Large intestine (tissue), 3 donors: Measurements from ENCODE around the gene CDIPT. TPM values are rescaled to one million over a fixed set of nuclear protein-coding genes. Genes with fewer than 3 reads are reported as not detected.

Source experiments
- DNase-seq, 2 donors: peaks; one replicate each; pipeline versions ENCODE4 v3.0.0 to v3.0.0-alpha.2; 2013
- H3K27ac ChIP-seq: one replicate; pipeline ENCODE4 v1.5.1; 2013; ENCODE audit warnings: low read length
- H3K27me3 ChIP-seq: 2 replicates; pipeline ENCODE4 v1.6.1; 2013; ENCODE audit warnings: low read length; ENCODE audit not compliant: control insufficient read depth, insufficient read depth
- H3K36me3 ChIP-seq: 2 replicates; pipeline ENCODE4 v1.6.1; 2013; ENCODE audit warnings: low read length; ENCODE audit not compliant: control insufficient read depth, insufficient read depth
- H3K4me1 ChIP-seq: one replicate; pipeline ENCODE4 v1.6.1; 2013; ENCODE audit warnings: low read length; ENCODE audit not compliant: control insufficient read depth, insufficient read depth
- H3K4me3 ChIP-seq: one replicate; pipeline ENCODE4 v1.5.1; 2013; ENCODE audit warnings: low read length
- H3K9me3 ChIP-seq: one replicate; pipeline ENCODE4 v1.6.1; 2013; ENCODE audit warnings: mild to moderate bottlenecking, low read depth, low read length, moderate library complexity; ENCODE audit not compliant: control insufficient read depth
- WGBS: methylation state at CpG from one replicate; pipeline ENCODE4 v1.1.5; 2013; ENCODE audit warnings: low lambda C conversion rate; ENCODE audit not compliant: insufficient coverage; 5-methylcytosine and 5-hydroxymethylcytosine counted together
- polyA plus RNA-seq: library from polyadenylated mRNA; unstranded; fragments of 120-200 nt; gene quantifications from one replicate; pipeline ENCODE4 v1.2.1, GENCODE V29; 2013

Gene CDIPT
- polyA plus RNA-seq, 1 donor = 68.7 TPM

DNA sequence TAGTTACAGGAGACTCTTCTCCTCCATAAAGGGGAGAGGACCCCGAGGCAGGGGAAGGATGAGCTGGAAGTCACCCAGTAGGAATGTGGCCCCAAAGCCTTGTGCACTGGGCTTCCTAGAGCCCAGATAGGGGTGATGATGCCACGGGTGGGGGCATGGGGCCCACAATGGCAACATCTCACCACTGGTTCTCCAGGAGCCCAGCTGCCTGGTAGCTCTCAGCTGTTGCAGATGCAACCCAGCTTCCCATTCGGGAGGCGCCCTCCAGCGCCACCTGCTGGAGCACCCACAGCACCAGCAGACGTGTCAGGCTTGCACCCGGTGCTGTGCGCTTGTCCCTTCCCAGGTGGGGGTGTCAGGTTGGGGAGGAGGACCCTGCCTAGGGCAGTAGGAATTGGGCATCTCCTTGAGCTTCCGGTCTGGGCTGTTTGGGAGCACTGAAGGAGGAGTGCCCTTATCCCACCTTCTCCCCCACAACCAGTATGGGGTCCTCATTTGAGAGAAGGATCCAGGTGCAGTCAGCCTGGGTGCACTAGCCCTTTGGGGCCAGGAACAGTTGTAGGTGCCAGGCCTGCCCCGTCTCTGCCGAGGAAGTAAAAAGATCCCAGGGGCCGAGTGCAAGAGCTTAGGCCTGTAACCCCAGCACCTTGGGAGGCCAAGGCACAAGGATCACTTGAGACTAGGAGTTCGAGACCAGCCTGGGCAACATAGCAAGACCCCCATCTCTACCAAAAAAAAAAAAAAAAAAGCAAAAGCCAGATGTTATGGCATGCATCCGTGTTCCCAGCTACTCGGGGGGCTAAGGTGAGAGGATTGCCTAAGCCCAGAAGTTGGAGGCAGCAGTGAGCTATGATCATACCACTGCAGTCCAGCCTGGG is 14.4 kb downstream of the CDIPT start:
- Histone ChIP-seq H3K4me3 (no peak overlapping the region), H3K27ac (no peak overlapping the region), H3K36me3 (peaks cover 40% of the 10 kb centered on the region), H3K9me3 (no peaks in the 10 kb centered on the region), H3K27me3 (no peaks in the 10 kb centered on the region), H3K4me1 (no peaks in the 10 kb centered on the region)
- no CpG with 5 or more reads among the region's 15 CpGs for WGBS
- peak; percentile 55 to 57 for DNase-seq

DNA sequence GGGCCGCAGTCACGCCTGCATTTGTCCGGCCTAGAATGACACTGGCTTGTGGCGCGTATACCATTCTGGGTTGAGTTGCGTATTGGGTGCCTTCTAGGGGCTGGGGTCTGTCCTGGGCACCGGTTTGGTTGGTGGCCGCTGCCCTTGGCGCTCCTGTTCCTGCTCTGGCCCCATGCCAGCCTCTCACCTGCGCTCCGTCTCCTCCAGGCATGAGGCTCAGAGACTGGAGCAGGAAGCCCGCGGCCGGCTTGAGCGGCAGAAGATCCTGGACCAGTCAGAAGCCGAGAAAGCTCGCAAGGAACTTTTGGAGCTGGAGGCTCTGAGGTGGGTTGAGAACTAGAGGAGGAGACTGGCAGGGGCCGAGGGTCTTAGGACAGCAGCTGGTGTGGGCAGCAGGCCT is 17.4 kb downstream of the CDIPT start:
- H3K27ac ChIP-seq = no peak overlapping the region
- H3K4me3 ChIP-seq = no peak overlapping the region
- no peaks in the 10 kb centered on the region for H3K4me1 ChIP-seq
- DNase-seq = no peak
- H3K36me3 ChIP-seq = peaks cover 64% of the 10 kb centered on the region
- no peaks in the 10 kb centered on the region for H3K9me3 ChIP-seq
- H3K27me3 ChIP-seq = no peaks in the 10 kb centered on the region
- no CpG with 5 or more reads among the region's 18 CpGs for WGBS

DNA sequence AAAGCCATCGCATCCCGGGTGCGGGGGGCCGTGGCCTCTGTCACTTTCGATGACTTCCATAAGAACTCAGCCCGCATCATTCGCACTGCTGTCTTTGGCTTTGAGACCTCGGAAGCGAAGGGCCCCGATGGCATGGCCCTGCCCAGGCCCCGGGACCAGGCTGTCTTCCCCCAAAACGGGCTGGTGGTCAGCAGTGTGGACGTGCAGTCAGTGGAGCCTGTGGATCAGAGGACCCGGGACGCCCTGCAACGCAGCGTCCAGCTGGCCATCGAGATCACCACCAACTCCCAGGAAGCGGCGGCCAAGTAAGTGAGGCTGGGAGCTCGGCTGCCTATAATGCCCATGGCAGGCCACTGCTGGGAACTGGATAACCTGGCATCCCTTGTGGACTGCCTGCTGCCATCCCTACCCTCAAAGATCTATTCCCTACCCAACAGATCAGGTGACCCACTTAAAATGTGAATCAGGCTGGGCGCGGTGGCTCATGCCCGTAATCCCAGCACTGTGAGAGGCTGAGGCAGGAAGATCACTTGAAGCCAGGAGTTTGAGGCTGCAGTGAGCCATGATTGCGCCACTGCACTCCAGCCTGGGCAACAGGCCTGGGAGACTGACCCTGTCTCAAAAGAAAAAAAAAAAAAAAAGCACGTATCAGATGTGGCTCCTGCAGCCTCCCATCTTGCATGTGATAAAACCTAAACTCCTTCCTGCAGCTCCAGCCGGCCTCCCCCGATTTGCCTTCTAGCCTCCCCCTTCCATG is 18.3 kb downstream of the CDIPT start:
- no peak for DNase-seq

DNA sequence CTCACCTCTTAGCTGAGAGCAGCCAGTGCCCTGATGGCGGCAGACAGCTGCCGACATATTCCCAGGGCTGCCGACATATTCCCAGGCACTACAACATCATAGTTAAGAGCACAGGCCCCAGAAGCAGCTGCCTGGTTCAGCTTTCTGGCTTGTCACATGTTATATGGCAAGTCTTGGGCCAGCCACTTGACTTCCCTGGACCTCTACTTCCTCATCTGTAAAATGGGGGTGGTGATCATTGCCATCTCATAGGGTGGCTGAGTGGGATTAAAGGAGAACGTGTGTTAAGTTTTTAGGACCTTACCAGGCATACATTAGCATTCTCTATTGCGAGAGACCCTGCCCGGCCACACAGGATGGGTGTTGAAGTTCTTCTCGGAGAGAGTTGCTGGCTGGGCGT is 19.1 kb downstream of the CDIPT start:
- Histone ChIP-seq H3K4me3 (no peak overlapping the region), H3K27ac (no peak overlapping the region), H3K36me3 (peaks cover 80% of the 10 kb centered on the region), H3K4me1 (no peaks in the 10 kb centered on the region), H3K27me3 (no peaks in the 10 kb centered on the region), H3K9me3 (no peaks in the 10 kb centered on the region)
- no peak for DNase-seq
- no CpG with 5 or more reads among the region's 8 CpGs for WGBS

More for the DNA sequence above, 18.3 kb downstream of the CDIPT start:
- H3K9me3 ChIP-seq = no peaks in the 10 kb centered on the region
- H3K27me3 ChIP-seq = no peaks in the 10 kb centered on the region
- no peak overlapping the region for H3K4me3 ChIP-seq
- no peak overlapping the region for H3K27ac ChIP-seq
- peaks cover 73% of the 10 kb centered on the region for H3K36me3 ChIP-seq
- WGBS = no CpG with 5 or more reads among the region's 28 CpGs
- no peaks in the 10 kb centered on the region for H3K4me1 ChIP-seq

DNA sequence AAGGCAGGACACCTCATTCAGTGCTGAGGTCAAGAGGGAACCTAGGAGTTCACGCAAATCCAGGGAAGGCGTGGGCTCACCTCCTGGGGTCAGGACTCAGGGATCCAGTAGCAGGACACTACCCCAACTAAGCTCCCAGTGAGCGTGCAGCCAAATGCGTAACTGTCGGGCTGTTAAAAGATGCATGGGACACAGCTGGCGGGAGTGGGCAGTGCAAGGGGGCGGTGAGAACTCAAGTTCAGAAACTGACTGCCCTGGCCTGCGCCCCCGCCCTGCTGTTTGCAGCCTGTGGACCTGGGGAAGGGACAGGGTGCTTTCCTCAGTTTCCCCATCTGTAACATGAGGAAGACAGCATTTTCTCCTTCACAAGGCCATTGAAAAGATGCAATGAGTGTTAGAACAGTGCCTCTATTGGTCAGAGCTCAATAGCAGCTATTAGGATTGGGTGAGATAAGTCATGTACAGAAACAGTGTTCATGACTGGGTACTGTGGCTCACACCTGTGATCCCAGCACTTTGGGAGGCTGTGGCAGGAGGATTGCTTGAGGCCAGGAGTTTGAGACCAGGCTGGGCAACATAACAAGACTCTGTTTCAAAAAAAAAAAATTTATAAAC is 20.2 kb downstream of the CDIPT start:
- Histone ChIP-seq H3K27me3 (no peaks in the 10 kb centered on the region), H3K36me3 (peaks cover 88% of the 10 kb centered on the region), H3K4me1 (no peaks in the 10 kb centered on the region), H3K9me3 (no peaks in the 10 kb centered on the region), H3K4me3 (no peak overlapping the region), H3K27ac (no peak overlapping the region)
- no peak for DNase-seq
- no CpG with 5 or more reads among the region's 9 CpGs for WGBS

DNA sequence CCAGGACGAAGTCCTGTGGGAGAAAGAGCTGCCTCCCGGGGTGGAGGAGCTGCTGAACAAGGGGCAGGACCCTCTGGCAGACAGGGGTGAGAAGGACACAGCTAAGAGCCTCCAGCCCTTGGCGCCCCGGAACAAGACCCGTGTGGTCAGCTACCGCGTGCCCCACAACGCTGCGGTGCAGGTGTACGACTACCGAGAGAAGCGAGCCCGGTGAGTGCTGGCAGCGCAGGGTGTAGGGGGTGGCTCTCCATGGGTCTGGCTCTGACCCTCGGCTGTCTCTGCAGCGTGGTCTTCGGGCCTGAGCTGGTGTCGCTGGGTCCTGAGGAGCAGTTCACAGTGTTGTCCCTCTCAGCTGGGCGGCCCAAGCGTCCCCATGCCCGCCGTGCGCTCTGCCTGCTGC is 21.4 kb downstream of the CDIPT start:
- no CpG with 5 or more reads among the region's 23 CpGs for WGBS
- no peak overlapping the region for H3K4me3 ChIP-seq
- peaks cover 86% of the 10 kb centered on the region for H3K36me3 ChIP-seq
- H3K4me1 ChIP-seq = no peaks in the 10 kb centered on the region
- DNase-seq = no peak
- H3K9me3 ChIP-seq = no peaks in the 10 kb centered on the region
- H3K27me3 ChIP-seq = no peaks in the 10 kb centered on the region
- no peak overlapping the region for H3K27ac ChIP-seq

DNA sequence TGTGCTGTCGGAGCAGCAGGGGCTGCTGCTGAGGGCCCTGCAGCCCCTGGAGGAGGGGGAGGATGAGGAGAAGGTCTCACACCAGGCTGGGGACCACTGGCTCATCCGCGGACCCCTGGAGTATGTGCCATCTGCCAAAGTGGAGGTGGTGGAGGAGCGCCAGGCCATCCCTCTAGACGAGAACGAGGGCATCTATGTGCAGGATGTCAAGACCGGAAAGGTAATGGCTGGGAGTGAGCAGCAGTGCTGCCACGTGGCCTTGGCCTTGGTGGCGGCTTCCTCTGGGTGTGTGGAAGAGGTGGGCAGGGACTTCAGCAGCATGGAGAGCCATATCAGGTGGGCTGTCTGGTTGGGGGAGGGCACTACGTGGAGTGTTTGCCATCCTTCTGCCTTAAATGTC is 22.8 kb downstream of the CDIPT start:
- peaks cover 84% of the 10 kb centered on the region for H3K36me3 ChIP-seq
- H3K27ac ChIP-seq = no peak overlapping the region
- no peaks in the 10 kb centered on the region for H3K9me3 ChIP-seq
- H3K4me3 ChIP-seq = no peak overlapping the region
- H3K27me3 ChIP-seq = no peaks in the 10 kb centered on the region
- no peaks in the 10 kb centered on the region for H3K4me1 ChIP-seq
- 80% methylated on average over 1 of the region's 10 CpGs for WGBS
- DNase-seq = no peak

DNA sequence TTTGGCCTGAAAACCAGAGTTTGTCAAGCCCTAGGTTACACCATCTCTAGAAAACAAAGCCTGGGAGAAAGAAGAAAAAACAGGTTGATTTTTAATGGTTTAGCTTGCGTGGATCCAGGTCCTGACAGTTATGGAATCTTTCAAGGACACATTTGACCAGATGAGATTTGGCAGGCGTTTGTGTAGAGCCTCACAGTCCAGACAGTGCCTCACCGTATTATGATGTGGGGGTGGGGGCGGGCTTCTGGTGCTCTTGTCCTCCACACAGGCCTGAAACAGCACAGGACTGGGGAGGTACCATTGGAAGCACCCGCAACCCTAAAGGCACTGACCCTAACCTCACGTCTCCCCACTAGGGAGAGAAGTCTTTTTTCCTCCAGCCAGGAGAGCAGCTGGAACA is 23.2 kb downstream of the CDIPT start:
- H3K4me1 ChIP-seq = no peaks in the 10 kb centered on the region
- no peak overlapping the region for H3K27ac ChIP-seq
- H3K4me3 ChIP-seq = no peak overlapping the region
- no CpG with 5 or more reads among the region's 6 CpGs for WGBS
- H3K9me3 ChIP-seq = no peaks in the 10 kb centered on the region
- no peaks in the 10 kb centered on the region for H3K27me3 ChIP-seq
- no peak for DNase-seq
- peaks cover 83% of the 10 kb centered on the region for H3K36me3 ChIP-seq

DNA sequence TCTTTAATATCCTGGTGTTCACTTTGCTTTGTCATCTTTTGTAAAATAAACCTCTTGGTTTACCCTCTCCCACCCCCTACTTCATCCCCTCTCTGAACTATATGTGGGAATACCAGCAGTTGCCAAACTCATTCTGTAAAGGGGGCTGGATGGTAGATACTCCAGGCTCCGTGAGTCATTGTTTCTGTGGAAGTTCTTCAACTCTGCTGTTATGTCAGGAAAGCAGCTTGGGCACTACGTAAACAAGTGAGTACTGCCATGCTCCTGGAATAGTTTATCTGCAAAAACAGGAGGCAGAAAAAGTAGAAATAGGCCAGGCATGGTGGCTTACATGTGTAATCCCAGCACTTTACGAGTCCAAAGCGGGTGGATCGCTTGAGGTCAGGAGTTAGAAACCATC is 25.2 kb downstream of the CDIPT start:
- Histone ChIP-seq H3K36me3 (peaks cover 84% of the 10 kb centered on the region), H3K27ac (no peak overlapping the region), H3K4me1 (no peaks in the 10 kb centered on the region), H3K4me3 (no peak overlapping the region), H3K27me3 (no peaks in the 10 kb centered on the region), H3K9me3 (no peaks in the 10 kb centered on the region)
- no peak for DNase-seq
- WGBS = 95% methylated on average over 3 of the region's 5 CpGs

DNA sequence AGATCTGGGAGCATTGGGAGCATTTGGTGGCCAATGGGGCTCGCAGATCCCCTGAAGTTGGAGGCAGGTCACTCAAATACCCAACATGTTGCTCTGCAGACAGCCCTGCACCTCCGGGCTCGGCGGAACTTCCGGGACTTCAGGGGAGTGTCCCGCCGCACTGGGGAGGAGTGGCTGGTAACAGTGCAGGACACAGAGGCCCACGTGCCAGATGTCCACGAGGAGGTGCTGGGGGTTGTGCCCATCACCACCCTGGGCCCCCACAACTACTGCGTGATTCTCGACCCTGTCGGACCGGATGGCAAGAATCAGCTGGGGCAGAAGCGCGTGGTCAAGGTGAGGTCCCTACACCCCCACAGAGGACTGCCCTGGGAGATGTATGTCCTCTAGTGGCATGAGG is 26.4 kb downstream of the CDIPT start:
- H3K27ac ChIP-seq = no peak overlapping the region
- H3K27me3 ChIP-seq = no peaks in the 10 kb centered on the region
- no CpG with 5 or more reads among the region's 15 CpGs for WGBS
- no peak overlapping the region for H3K4me3 ChIP-seq
- no peak for DNase-seq
- H3K9me3 ChIP-seq = no peaks in the 10 kb centered on the region
- peaks cover under 1% of the 10 kb centered on the region for H3K4me1 ChIP-seq
- H3K36me3 ChIP-seq = peaks cover 82% of the 10 kb centered on the region
